ENCODE results near the gene KIZ. TPM values are rescaled to one million over a fixed set of nuclear protein-coding genes. Genes with fewer than 3 reads are reported as not detected.

KIZ gene
- total and polyA plus RNA-seq, 2 experiments from 2014 or later = 58.3 to 63.6 TPM

GRCh38 chr20:21219686-21220085 is 93.8 kb downstream of the KIZ start (continued):
- TF ChIP-seq ZNF462 (CRISPR knock-in tag; IDR thresholded peaks at IDR 0.05) = no peak
- TF ChIP-seq ZNF114 (CRISPR knock-in tag; IDR thresholded peaks at IDR 0.05) = no peak
- TF ChIP-seq CTCF (conservative IDR thresholded peaks at IDR 0.05; ENCODE audit: low read depth in 2 of 2) = no peak
- no peak for TF ChIP-seq JUNB (IDR thresholded peaks at IDR 0.05; ENCODE audit: unreplicated experiment)
- TF ChIP-seq REST (IDR thresholded peaks at IDR 0.05; ENCODE audit: unreplicated experiment) = no peak
- no peak for TF ChIP-seq CREB1 (CRISPR knock-in tag; IDR thresholded peaks at IDR 0.05; ENCODE audit: low read depth)
- TF ChIP-seq EZH2phosphoT487 (IDR thresholded peaks at IDR 0.05; ENCODE audit: unreplicated experiment) = no peak
- TF ChIP-seq POLR2AphosphoS5 (IDR thresholded peaks at IDR 0.05; ENCODE audit: low read depth) = no peak

Data from GM23338 (cell line).